HG03558 (cell line): ENCODE data around the gene BZW1.
A peak's percentile ranks its signal among the peaks of the same experiment; 100 is the strongest.

Source experiments
- ATAC-seq: cut with Tn5 transposase; IDR thresholded peaks from one replicate; pipeline ENCODE4 v1.9.1; 2021; ENCODE audit warnings: moderate number of reproducible peaks; ENCODE audit not compliant: unreplicated experiment; ENCODE audit errors: extremely low read depth

BZW1 gene

DNA sequence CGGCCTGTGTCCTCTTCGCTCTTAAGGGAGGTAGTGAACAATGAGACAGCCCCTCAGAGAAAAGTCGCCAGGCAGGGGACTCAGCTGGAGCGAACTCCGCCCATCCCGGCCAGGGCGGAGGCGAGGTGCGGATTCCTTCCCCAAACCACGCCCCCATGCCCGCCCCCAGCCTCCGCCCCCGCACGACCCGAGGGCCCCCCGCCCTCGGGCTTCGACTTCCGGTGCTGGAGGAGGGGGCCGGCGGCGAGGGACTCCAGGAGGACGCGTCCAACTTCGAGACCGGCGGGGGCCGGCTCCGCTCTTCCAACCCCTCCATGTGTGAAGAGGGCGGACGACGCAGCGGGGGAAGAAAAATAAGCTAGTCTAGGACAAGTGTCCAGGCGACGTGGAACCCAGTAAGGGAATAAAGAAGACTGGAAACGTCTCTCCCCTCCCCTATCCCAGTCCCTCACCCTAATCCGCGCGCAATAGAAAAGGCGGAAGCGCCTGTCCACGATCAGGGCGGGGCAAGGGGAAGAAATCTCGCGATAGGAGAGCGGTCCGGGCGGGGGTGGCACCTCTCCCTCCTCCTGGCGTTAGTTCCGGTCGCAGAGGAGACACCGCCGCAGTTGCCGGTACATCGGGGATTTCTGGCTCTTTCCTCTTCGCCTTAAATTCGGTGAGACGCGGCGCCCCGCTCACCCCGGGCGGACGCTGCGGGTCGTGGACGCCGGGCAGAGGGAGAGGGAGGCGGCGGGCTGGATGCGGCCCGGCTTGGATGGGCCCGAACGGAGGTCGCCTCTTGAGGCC lies at the start of gene BZW1:
BZW1 (plus strand) TSS at position 578 of the 789 bp plus-strand sequence. CDS start 1,308 bp downstream, outside the sequence.
- peak; percentile 46 for ATAC-seq

DNA sequence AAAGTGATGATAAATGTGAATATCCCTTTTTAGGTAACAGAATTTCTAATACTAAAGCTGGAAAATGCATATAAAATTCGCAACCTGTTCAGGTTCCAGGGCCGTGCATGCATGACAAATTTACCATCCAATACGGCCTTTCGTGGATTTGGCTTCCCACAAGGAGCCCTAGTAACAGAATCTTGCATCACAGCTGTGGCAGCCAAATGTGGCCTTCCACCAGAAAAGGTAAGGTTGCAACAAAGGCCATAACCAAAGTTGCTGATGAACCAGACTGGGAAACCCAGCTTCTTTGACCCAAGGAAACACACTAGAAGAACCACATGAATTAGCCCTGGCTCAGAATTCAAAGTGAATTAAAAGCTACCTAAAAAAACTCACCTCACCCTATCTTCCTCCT lies 49.6 kb upstream of the BZW1 start:
- no peak for ATAC-seq

GRCh38 chr2:200763422-200763821 lies 48.3 kb upstream of the BZW1 start:
- ATAC-seq: no peak

GRCh38 chr2:200765139-200765951 lies 46.4 kb upstream of the BZW1 start:
- no peak for ATAC-seq

GRCh38 chr2:200765995-200766660 lies 45.6 kb upstream of the BZW1 start:
- no peak for ATAC-seq

DNA sequence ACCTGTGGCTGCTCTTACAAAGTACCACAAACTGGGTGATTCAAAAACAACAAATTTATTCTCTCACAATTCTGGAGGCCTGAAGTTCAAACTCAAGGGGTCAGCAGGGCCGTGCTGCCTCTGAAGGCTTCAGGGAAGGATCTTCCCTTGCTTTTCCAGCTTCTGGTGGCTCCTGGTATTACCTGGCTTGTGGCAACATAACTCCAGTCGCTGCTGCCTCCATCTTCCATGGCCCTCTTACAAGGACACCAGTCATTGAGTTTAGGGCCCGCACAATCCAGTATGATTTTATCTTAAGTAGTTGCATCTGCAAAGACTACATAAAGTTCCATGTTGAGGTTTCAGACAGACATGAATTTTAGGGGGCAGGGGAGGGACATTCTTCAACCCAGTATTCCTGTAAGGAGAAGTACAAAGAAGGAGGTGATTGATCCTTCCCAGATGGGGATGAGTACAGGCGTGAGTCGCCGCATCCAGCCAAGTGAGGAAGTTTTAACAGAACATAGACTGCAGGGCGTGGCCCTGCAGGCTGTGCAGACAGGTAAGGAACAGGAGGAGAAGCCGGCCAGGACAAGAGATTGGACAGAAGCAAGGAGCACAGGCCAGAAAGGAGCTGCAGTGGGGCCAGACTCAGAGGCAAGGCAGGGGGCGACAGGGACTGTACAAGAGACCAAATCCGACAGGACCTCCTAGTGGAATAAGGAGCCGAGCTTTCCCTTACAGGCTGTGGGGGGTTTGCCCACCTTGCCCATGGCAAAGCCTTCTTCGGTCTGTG lies 44.4 kb upstream of the BZW1 start:
- no peak for ATAC-seq

- no peak for ATAC-seq
Measured at GRCh38 chr2:200770847-200771246, 40.9 kb upstream of the BZW1 start.

- ATAC-seq: no peak
Measured at GRCh38 chr2:200772620-200773019, 39.1 kb upstream of the BZW1 start.

- ATAC-seq: no peak
Measured at GRCh38 chr2:200773083-200773482, 38.6 kb upstream of the BZW1 start.

DNA sequence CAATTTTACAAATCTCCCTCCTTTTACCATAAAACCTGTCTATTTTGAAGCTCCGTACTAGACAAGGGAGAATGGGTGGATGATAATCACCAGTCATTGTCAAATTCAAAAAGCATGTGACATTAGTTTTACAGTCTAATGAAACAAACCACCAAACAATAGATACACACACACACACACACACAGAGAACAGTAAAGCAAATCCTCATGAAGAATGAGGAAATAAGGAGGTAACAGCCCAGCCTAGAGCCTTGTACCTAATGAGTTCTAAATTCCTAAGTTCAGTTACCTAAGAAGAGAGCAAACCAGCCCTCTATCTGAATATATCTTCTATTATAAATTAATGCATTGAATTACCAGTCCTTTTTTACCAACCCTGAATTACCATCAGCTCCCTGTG lies 36.8 kb upstream of the BZW1 start:
- ATAC-seq: no peak

GRCh38 chr2:200777275-200777674 lies 34.4 kb upstream of the BZW1 start:
- ATAC-seq: no peak

GRCh38 chr2:200778038-200778437 lies 33.7 kb upstream of the BZW1 start:
- no peak for ATAC-seq

DNA sequence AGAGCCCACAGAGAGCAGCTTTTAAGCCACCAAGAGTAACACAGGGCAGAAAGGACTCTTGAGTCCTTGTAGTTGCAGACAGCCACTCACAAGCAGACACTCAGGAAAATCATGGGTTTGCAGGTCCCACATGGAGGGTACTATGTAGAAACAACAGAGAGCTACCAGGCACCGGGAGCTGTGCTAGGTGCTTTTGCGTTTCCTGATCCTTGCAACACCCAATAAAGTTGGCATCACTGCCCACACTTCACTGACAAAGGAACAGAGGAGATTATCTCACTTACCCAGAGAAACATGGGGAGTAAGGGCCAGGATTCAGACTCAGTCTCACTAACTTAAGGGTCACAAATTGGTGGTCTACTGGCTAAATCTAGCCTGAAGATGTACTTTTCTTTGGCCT lies 32.5 kb upstream of the BZW1 start:
- ATAC-seq: no peak

GRCh38 chr2:200781616-200782015 lies 30.1 kb upstream of the BZW1 start:
- ATAC-seq: no peak

GRCh38 chr2:200782251-200782650 lies 29.5 kb upstream of the BZW1 start:
- ATAC-seq: no peak

DNA sequence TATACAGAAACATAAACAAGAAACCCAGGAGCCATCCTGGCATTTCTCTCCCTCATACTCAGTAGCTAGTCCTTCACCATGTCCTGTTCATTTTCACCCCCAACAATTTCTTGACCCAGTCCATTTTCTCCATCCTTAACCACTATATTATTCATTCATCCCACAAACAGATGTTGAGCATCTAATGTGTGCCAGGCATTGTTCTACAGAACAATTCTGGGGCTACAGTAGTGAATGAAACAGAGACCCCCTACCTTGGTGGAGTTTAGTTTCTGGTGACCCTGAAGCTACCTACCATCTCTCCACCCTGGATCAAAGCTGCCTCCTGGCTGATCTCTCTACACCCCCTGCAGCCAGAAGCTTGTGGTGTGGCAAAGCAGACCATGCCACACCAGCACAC lies 27.5 kb upstream of the BZW1 start:
- no peak for ATAC-seq

- no peak for ATAC-seq
Measured at GRCh38 chr2:200786423-200786822, 25.3 kb upstream of the BZW1 start.

- no peak for ATAC-seq
Measured at GRCh38 chr2:200786826-200787225, 24.9 kb upstream of the BZW1 start.

DNA sequence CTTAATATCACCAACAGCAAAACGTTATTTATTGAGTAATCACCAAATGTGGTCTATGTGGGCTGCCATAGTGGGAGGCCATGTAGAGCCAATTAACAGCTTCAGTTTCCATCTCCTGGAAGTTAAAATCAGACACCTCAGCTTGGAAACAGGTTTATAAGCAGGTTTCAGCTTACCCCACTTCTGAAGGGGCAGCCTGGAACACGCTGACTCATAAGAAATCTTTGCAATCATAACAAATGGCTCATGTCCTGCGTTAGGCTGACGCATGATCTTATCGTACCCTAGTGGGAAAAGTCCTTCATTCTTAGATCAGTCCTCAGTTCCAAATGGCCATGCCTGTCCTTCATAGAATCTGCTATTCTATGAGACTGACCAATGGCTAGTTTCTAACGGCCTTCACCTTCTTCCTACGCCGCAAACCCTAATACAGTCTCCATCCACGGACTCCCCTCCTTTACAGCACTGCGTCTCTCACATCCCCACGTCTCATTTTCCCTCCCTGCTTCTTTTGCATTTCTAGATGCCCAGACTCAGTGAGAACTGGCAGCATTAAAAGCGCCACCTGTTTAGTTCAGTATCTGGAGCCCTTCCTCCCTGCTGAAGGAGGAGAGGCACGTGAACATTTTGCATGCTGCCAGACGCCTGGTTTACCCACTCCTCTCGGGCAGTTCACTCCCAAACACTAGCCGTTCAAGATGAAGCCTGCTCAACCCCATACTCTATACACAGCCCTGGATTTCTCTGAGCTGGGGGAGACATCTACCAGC lies 24.2 kb upstream of the BZW1 start:
- ATAC-seq: no peak
